CD4-positive, alpha-beta T cell treated with Interleukin-17A for 4 hours (primary cell): ENCODE measurements around the gene RNU6-9.

Experiments
- DNase-seq: peaks from one replicate; pipeline ENCODE4 v3.0.0-alpha.2; 2020; ENCODE audit warnings: mixed read lengths

RNU6-9 gene

GRCh38 chr19:937259-937694 is 44.0 kb downstream of the RNU6-9 start:
- DNase-seq: peak; percentile 66

GRCh38 chr19:938233-938923 is 45.1 kb downstream of the RNU6-9 start:
- no peak for DNase-seq

GRCh38 chr19:939439-939838 is 46.2 kb downstream of the RNU6-9 start:
- DNase-seq: no peak

GRCh38 chr19:939922-940321 is 46.6 kb downstream of the RNU6-9 start:
- no peak for DNase-seq

- DNase-seq: peak; percentile 83
Observed at GRCh38 chr19:940591-941291, 47.5 kb downstream of the RNU6-9 start.

GRCh38 chr19:941292-942132 is 48.2 kb downstream of the RNU6-9 start:
- DNase-seq: no peak

- DNase-seq: no peak
Observed at GRCh38 chr19:942133-942645, 48.9 kb downstream of the RNU6-9 start.
